ENCODE results near the gene HSDL2. TPM values are rescaled to one million over a fixed set of nuclear protein-coding genes. Genes with fewer than 3 reads are reported as not detected.

HSDL2 gene
- total RNA-seq, 1 experiment from 2014 or later, result 37.0 TPM

DNA sequence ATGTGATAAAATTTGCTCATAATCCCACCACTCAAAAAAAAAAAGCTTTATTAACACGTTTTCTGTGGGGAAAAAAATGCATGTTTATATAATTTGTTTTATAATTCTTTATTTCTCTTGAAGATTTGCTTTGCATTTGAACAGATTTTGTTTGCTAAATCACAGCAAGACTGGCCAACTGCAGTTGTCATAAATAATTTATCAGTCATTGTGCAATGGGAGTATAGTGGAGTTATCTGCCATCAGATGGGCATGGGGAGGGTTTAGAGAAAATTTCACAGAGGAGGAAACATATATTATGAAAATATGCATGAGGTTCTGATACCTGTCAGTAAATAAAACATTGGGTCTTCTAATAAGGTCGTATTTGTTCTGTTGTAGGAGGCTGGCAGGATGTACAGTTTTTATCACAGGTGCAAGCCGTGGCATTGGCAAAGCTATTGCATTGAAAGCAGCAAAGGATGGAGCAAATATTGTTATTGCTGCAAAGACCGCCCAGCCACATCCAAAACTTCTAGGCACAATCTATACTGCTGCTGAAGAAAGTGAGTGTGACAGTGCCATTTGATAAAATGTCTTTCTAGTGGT is 23.8 kb downstream of the HSDL2 start:
- H2AFZ ChIP-seq (ENCODE audit: low read length), result no peak overlapping the region
- ChIA-PET POLR2A (ENCODE audit: unreplicated experiment) (no interaction called here), CTCF (no interaction called here)
- H3K9ac ChIP-seq (ENCODE audit: low read length), result no peak overlapping the region
- H3K4me2 ChIP-seq (ENCODE audit: low read length), result no peak overlapping the region
- no peaks in the 10 kb centered on the region for H3F3A ChIP-seq (ENCODE audit: low read length, unreplicated experiment)
- H3K9me3 ChIP-seq (ENCODE audit: low read length), result no peaks in the 10 kb centered on the region
- H3K4me3 ChIP-seq (ENCODE audit: low read length), result no peak overlapping the region
- no TSS peak for BruUV-seq (replicated peaks)
- H3K27me3 ChIP-seq (ENCODE audit: low read length), result no peaks in the 10 kb centered on the region
- TF ChIP-seq EZH2 (IDR thresholded peaks at IDR 0.05; ENCODE audit: low read length, unreplicated experiment), result no peak
- H3K27ac ChIP-seq (ENCODE audit: low read length), result no peak overlapping the region
- H3K79me2 ChIP-seq (ENCODE audit: low read length), result no peaks in the 10 kb centered on the region; the same call in 1 of the 2 replicates
- no peaks in the 10 kb centered on the region for H3K9me2 ChIP-seq (replicated peaks; ENCODE audit: low read length)
- no peaks in the 10 kb centered on the region for H4K20me1 ChIP-seq (ENCODE audit: low read length)
- ATAC-seq (no peak), DNase-seq (no peak)
- H3K36me3 ChIP-seq (ENCODE audit: low read depth, low read length), result peaks cover 10% of the 10 kb centered on the region
- intact Hi-C loops (cut with micrococcal nuclease), result no loop called here
- H3K4me1 ChIP-seq (ENCODE audit: insufficient read depth, low read length), result no peaks in the 10 kb centered on the region

GRCh38 chr9:112404508-112404932 is 24.6 kb downstream of the HSDL2 start:
- BruUV-seq (replicated peaks), result no TSS peak
- Histone ChIP-seq H3K9me3 (ENCODE audit: low read length) (no peaks in the 10 kb centered on the region), H4K20me1 (ENCODE audit: low read length) (no peaks in the 10 kb centered on the region), H3K4me2 (ENCODE audit: low read length) (no peak overlapping the region), H3K27me3 (ENCODE audit: low read length) (no peaks in the 10 kb centered on the region), H3K9ac (ENCODE audit: low read length) (no peak overlapping the region), H3F3A (ENCODE audit: low read length, unreplicated experiment) (no peaks in the 10 kb centered on the region), H3K79me2 (ENCODE audit: low read length) (no peaks in the 10 kb centered on the region; the same call in 1 of the 2 replicates), H3K4me3 (ENCODE audit: low read length) (no peak overlapping the region), H3K4me1 (ENCODE audit: insufficient read depth, low read length) (no peaks in the 10 kb centered on the region), H2AFZ (ENCODE audit: low read length) (no peak overlapping the region), H3K27ac (ENCODE audit: low read length) (no peak overlapping the region), H3K9me2 (replicated peaks; ENCODE audit: low read length) (no peaks in the 10 kb centered on the region), H3K36me3 (ENCODE audit: low read depth, low read length) (peaks cover 9% of the 10 kb centered on the region)
- intact Hi-C loops (cut with micrococcal nuclease), result no loop called here
- ATAC-seq (no peak), DNase-seq (no peak)
- CTCF ChIA-PET, result no interaction called here
- TF ChIP-seq EZH2 (IDR thresholded peaks at IDR 0.05; ENCODE audit: low read length, unreplicated experiment), result no peak
- TF ChIP-seq EZH2phosphoT487 (IDR thresholded peaks at IDR 0.05; ENCODE audit: borderline replicate concordance, low read length), result no peak
- TF ChIP-seq, protein P1, sequence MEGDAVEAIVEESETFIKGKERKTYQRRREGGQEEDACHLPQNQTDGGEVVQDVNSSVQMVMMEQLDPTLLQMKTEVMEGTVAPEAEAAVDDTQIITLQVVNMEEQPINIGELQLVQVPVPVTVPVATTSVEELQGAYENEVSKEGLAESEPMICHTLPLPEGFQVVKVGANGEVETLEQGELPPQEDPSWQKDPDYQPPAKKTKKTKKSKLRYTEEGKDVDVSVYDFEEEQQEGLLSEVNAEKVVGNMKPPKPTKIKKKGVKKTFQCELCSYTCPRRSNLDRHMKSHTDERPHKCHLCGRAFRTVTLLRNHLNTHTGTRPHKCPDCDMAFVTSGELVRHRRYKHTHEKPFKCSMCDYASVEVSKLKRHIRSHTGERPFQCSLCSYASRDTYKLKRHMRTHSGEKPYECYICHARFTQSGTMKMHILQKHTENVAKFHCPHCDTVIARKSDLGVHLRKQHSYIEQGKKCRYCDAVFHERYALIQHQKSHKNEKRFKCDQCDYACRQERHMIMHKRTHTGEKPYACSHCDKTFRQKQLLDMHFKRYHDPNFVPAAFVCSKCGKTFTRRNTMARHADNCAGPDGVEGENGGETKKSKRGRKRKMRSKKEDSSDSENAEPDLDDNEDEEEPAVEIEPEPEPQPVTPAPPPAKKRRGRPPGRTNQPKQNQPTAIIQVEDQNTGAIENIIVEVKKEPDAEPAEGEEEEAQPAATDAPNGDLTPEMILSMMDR (conservative IDR thresholded peaks at IDR 0.05; ENCODE audit: low read depth, low read length), result no peak
- POLR2A ChIA-PET (ENCODE audit: unreplicated experiment), result no interaction called here

DNA sequence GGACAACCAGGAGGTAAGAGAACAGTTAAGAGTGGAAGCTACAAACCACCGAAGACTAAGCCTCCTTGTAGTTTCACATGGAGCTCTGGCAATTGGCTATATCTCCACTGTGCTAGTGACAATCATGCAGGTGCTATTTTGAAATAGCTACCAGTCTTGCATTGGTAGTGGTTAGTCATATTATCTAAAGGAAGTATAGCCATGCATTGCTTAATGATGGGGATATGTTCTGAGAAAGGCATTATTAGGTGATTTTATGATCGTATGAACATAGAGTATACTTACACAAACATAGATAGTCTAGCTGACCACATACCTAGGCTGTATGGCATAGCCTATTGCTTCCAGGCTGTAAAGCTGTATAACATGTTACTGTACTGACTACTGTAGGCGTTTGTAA is 28.4 kb downstream of the HSDL2 start:
- TF ChIP-seq EZH2phosphoT487 (IDR thresholded peaks at IDR 0.05; ENCODE audit: borderline replicate concordance, low read length) (no peak), EZH2 (IDR thresholded peaks at IDR 0.05; ENCODE audit: low read length, unreplicated experiment) (no peak)
- TF ChIP-seq, protein P1 (conservative IDR thresholded peaks at IDR 0.05; ENCODE audit: low read depth, low read length), result no peak
- intact Hi-C loops (cut with micrococcal nuclease), result no loop called here
- H3K27me3 ChIP-seq (ENCODE audit: low read length), result no peaks in the 10 kb centered on the region
- no peak overlapping the region for H3K4me2 ChIP-seq (ENCODE audit: low read length)
- H3K79me2 ChIP-seq (ENCODE audit: low read length), result no peaks in the 10 kb centered on the region; the same call in 1 of the 2 replicates
- no peak for DNase-seq
- H3K9ac ChIP-seq (ENCODE audit: low read length), result no peak overlapping the region
- ChIA-PET CTCF (no interaction called here), POLR2A (ENCODE audit: unreplicated experiment) (no interaction called here)
- no peak for ATAC-seq
- BruUV-seq (replicated peaks), result no TSS peak
- no peaks in the 10 kb centered on the region for H3K9me2 ChIP-seq (replicated peaks; ENCODE audit: low read length)
- H3F3A ChIP-seq (ENCODE audit: low read length, unreplicated experiment), result no peaks in the 10 kb centered on the region
- H3K27ac ChIP-seq (ENCODE audit: low read length), result no peak overlapping the region
- H3K9me3 ChIP-seq (ENCODE audit: low read length), result no peaks in the 10 kb centered on the region
- peaks cover 9% of the 10 kb centered on the region for H3K36me3 ChIP-seq (ENCODE audit: low read depth, low read length)
- H2AFZ ChIP-seq (ENCODE audit: low read length), result no peak overlapping the region
- H3K4me1 ChIP-seq (ENCODE audit: insufficient read depth, low read length), result no peaks in the 10 kb centered on the region
- no peak overlapping the region for H3K4me3 ChIP-seq (ENCODE audit: low read length)
- H4K20me1 ChIP-seq (ENCODE audit: low read length), result no peaks in the 10 kb centered on the region

All from PC-3 (cell line).